Endothelial cell of umbilical vein (primary cell): Measurements from ENCODE around the gene UGT2B28. TPM values are rescaled to one million over a fixed set of nuclear protein-coding genes. Genes with fewer than 3 reads are reported as not detected.
"Not testable (repeated sequence)": the region's sequence is repeated elsewhere in the genome, so short reads cannot be mapped to it uniquely, and the experiment has no call there.

Source experiments
- BruUV-seq: library from RNA; stranded (reverse); fragments of 400-500 nt; replicated peaks from 2 replicates; lab custom pipeline; 2021; lab: Mats Ljungman, UMichigan
- CTCF ChIA-PET: fragments of 300-600, 350-600 bp; sonication (Branson Sonifier 250); formaldehyde crosslinking; loops from one replicate; lab custom pipeline; 2021; ENCODE audit warnings: antibody characterized with exemption, inconsistent platforms; lab: Charles Lee
- POLR2A ChIA-PET: fragments of 300-600, 350-600 bp; sonication (Branson Sonifier 250); formaldehyde crosslinking; loops from one replicate; lab custom pipeline; 2021; ENCODE audit warnings: antibody characterized with exemption, inconsistent platforms; lab: Charles Lee
- DNase-seq: peaks from one replicate; pipeline ENCODE4 v3.0.0-alpha.2; 2011; ENCODE audit warnings: low read depth, low spot score
- FAIRE-seq: peaks from 2 replicates; lab custom pipeline; 2011; peaks lifted over from hg19 to GRCh38; lab: Jason Lieb, UNC
- H2AFZ ChIP-seq: 2 replicates; pipeline ENCODE4 v1.6.0; 2012; ENCODE audit warnings: low read depth, low read length, control low read depth, inconsistent platforms
- H3K27ac ChIP-seq: 2 replicates; pipeline ENCODE4 v1.5.1; 2011; ENCODE audit warnings: low read depth, mild to moderate bottlenecking, control low read depth, low read length, moderate library complexity; ENCODE audit not compliant: insufficient read depth
- H3K27me3 ChIP-seq, 2 experiments: 2 replicates each; pipeline versions ENCODE4 v1.6.0 to v1.6.1; 2011; ENCODE audit warnings: low read length in 2 of 2, mixed read lengths in 1 of 2; ENCODE audit not compliant: control insufficient read depth in 2 of 2, insufficient read depth in 2 of 2
- H3K36me3 ChIP-seq, 2 experiments: 2 replicates in 1 of 2; 3 replicates in 1 of 2; pipeline ENCODE4 v1.5.1; 2011; ENCODE audit warnings: low read length in 2 of 2, mild to moderate bottlenecking in 1 of 2, moderate library complexity in 1 of 2; ENCODE audit not compliant: control insufficient read depth in 2 of 2, insufficient read depth in 2 of 2; ENCODE audit errors: extremely low read depth in 1 of 2
- H3K4me1 ChIP-seq: 3 replicates; pipeline ENCODE4 v1.5.1; 2011; ENCODE audit warnings: mild to moderate bottlenecking, low read length; ENCODE audit not compliant: control insufficient read depth, insufficient read depth; ENCODE audit errors: extremely low read depth
- H3K4me2 ChIP-seq: 2 replicates; pipeline ENCODE4 v1.6.1; 2011; ENCODE audit warnings: low read length, control low read depth, mixed read lengths; ENCODE audit not compliant: insufficient read depth
- H3K4me3 ChIP-seq, 3 experiments: fragments of 200-600 bp in 1 of 3; sonication (generic), shearing (Covaris generic) in 1 of 3; replicated peaks in 1 of 3; 2 replicates each; pipeline ENCODE4 v1.5.1; 2011 to 2016; ENCODE audit warnings: control low read depth in 3 of 3, low read length in 3 of 3, mild to moderate bottlenecking in 2 of 3, inconsistent platforms in 1 of 3, low read depth in 1 of 3, moderate library complexity in 1 of 3; ENCODE audit not compliant: insufficient read depth in 1 of 3
- H3K79me2 ChIP-seq: 2 replicates; pipeline ENCODE4 v1.6.0; 2012; ENCODE audit warnings: low read length, inconsistent platforms; ENCODE audit not compliant: control insufficient read depth, insufficient read depth
- H3K9ac ChIP-seq: replicated peaks from 2 replicates; pipeline ENCODE3; 2011; ENCODE audit warnings: low read length, control low read depth; ENCODE audit not compliant: insufficient read depth; ENCODE audit errors: extremely low read depth
- H3K9me1 ChIP-seq: replicated peaks from 3 replicates; pipeline ENCODE4 v1.6.0; 2011; ENCODE audit warnings: mild to moderate bottlenecking, low read length; ENCODE audit not compliant: control insufficient read depth, insufficient read depth; ENCODE audit errors: extremely low read depth
- H3K9me3 ChIP-seq: replicated peaks from 2 replicates; pipeline ENCODE4 v1.5.1; 2012; ENCODE audit warnings: low read length, inconsistent platforms; ENCODE audit not compliant: control insufficient read depth, insufficient read depth
- H4K20me1 ChIP-seq: replicated peaks from 2 replicates; pipeline ENCODE3; 2011; ENCODE audit warnings: mild to moderate bottlenecking, low read length; ENCODE audit not compliant: control insufficient read depth, insufficient read depth; ENCODE audit errors: extremely low read depth
- CTCF ChIP-seq, 2 donors: IDR thresholded peaks; 1 replicate in 1 of 2; 2 replicates in 1 of 2; pipeline ENCODE4 v1.5.1; 2011; ENCODE audit warnings: low read length in 2 of 2, mild to moderate bottlenecking in 2 of 2, moderate library complexity in 2 of 2, control low read depth in 1 of 2, inconsistent platforms in 1 of 2, low read depth in 1 of 2; ENCODE audit not compliant: insufficient read depth in 1 of 2; ENCODE audit errors: extremely low read depth in 1 of 2
- EZH2 ChIP-seq: IDR thresholded peaks from 2 replicates; pipeline ENCODE4 v1.6.1; 2012; ENCODE audit warnings: borderline replicate concordance, low read depth, mild to moderate bottlenecking, moderate library complexity, low read length, inconsistent platforms; ENCODE audit not compliant: severe bottlenecking
- FOS ChIP-seq: IDR thresholded peaks from 2 replicates; pipeline ENCODE4 v1.6.1; 2011; ENCODE audit warnings: mild to moderate bottlenecking, low read length, moderate library complexity, borderline replicate concordance; ENCODE audit not compliant: insufficient read depth
- GATA2 ChIP-seq: IDR thresholded peaks from 2 replicates; pipeline ENCODE4 v1.7.0; 2011; ENCODE audit warnings: low read depth, mild to moderate bottlenecking, moderate library complexity, mixed read lengths, low read length; ENCODE audit not compliant: insufficient read length, insufficient read depth
- JUN ChIP-seq: IDR thresholded peaks from 2 replicates; pipeline ENCODE4 v1.6.1; 2011; ENCODE audit warnings: borderline replicate concordance, low read depth; ENCODE audit not compliant: insufficient read length, insufficient read depth
- MYC ChIP-seq: IDR thresholded peaks from one replicate; pipeline ENCODE4 v1.6.1; 2011; ENCODE audit warnings: mild to moderate bottlenecking, low read depth, low read length
- POLR2A ChIP-seq: IDR thresholded peaks from 2 replicates; pipeline ENCODE4 v1.6.1; 2012; ENCODE audit warnings: low read depth, mild to moderate bottlenecking, control low read depth, low read length
- POLR2AphosphoS5 ChIP-seq: IDR thresholded peaks from 2 replicates; pipeline ENCODE4 v1.6.1; 2012; ENCODE audit warnings: low read depth, mild to moderate bottlenecking, control low read depth, low read length, moderate library complexity; ENCODE audit not compliant: insufficient read depth
- dilution Hi-C: fragments of 300-500 bp; cut with MboI; formaldehyde crosslinking; loops from one replicate; pipeline ENCODE4 v1.15.0; 2019; ENCODE audit warnings: low sequenced_read_pairs; ENCODE audit not compliant: extremely low pct_ligation_motif_present
- intact Hi-C: fragments of 100-400 bp; cut with micrococcal nuclease; formaldehyde crosslinking; loops from one replicate; pipeline ENCODE4 v1.10.0; 2022
- polyA plus RNA-seq, 4 experiments: library from polyadenylated mRNA; depleted of rRNA in 3 of 4; stranded (reverse) in 3 of 4; unstranded in 1 of 4; fragments of >200 nt; gene quantifications; 2 replicates each; pipeline versions ENCODE4 v1.2.1 to v1.2.3, GENCODE V29; 2011 to 2012; ENCODE audit warnings: missing spikeins in 1 of 4
- total RNA-seq: library from RNA; stranded (reverse); gene quantifications from 2 replicates; pipeline ENCODE4 v1.2.3, GENCODE V29; 2021
- TF ChIP-seq, protein P1 (sequence below): IDR thresholded peaks from 2 replicates; pipeline ENCODE4 v1.6.1; 2011; ENCODE audit not compliant: insufficient read depth, insufficient read length

Gene UGT2B28
- total and polyA plus RNA-seq, 2 donors (not counting 3 experiments of a cell fraction or from before 2014, with no cell fraction given) = not detected

GRCh38 chr4:69239557-69240168 is 40.6 kb upstream of the UGT2B28 start:
- intact Hi-C loops = no loop called here
- dilution Hi-C loops = no loop called here
- Histone ChIP-seq H3K27me3 (no peaks in the 10 kb centered on the region), H3K4me2 (no peak overlapping the region), H3K4me1 (no peaks in the 10 kb centered on the region), H3K9me3 (no peaks in the 10 kb centered on the region), H3K4me3 (no peak overlapping the region), H2AFZ (no peak overlapping the region), H3K27ac (no peak overlapping the region), H3K36me3 (no peaks in the 10 kb centered on the region), H3K9ac (no peak overlapping the region), H3K9me1 (no peaks in the 10 kb centered on the region), H4K20me1 (no peaks in the 10 kb centered on the region), H3K79me2 (no peaks in the 10 kb centered on the region)
- ChIA-PET POLR2A (no interaction called here), CTCF (no interaction called here)
- no peak for DNase-seq
- BruUV-seq = no TSS peak
- FAIRE-seq = no peak
- TF ChIP-seq GATA2 = no peak
- no peak for TF ChIP-seq MYC
- TF ChIP-seq POLR2A = no peak
- TF ChIP-seq CTCF (IDR thresholded peaks at IDR 0.05; ENCODE audit: extremely low read depth in 1 of 2, insufficient read depth in 1 of 2, low read depth in 1 of 2, low read length in 2 of 2) = no peak
- no peak for TF ChIP-seq JUN
- no peak for TF ChIP-seq POLR2AphosphoS5
- no peak for TF ChIP-seq EZH2
- no peak for TF ChIP-seq FOS
- TF ChIP-seq, protein P1, sequence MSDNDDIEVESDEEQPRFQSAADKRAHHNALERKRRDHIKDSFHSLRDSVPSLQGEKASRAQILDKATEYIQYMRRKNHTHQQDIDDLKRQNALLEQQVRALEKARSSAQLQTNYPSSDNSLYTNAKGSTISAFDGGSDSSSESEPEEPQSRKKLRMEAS = no peak

GRCh38 chr4:69240787-69241186 is 39.5 kb upstream of the UGT2B28 start:
- DNase-seq, FAIRE-seq, H2AFZ ChIP-seq, H3K9ac ChIP-seq, H3K9me3 ChIP-seq, H3K36me3 ChIP-seq, H3K4me2 ChIP-seq, intact Hi-C loops, POLR2A ChIA-PET, H3K4me3 ChIP-seq, dilution Hi-C loops, H4K20me1 ChIP-seq, CTCF ChIA-PET, H3K9me1 ChIP-seq, H3K4me1 ChIP-seq, H3K27ac ChIP-seq, H3K79me2 ChIP-seq, H3K27me3 ChIP-seq, BruUV-seq: not testable (repeated sequence)

DNA sequence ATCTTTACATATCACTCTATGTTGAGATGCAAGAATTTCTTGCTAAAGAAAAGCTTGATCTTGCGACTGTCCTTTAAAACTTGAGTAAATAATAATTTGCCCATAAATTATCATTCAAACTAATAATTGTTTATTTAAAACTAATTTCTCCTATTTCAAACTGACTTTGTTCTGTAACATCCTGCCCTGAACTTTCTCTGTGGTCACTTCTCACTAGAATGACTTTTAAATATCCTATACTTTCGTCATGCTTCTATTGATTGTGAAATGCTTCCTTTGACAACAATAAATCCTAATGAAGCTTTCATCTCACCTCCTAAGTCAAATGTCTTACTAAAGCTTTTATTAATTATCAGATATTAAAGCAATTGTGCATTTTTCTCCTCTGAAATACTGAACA is 38.5 kb upstream of the UGT2B28 start:
- FAIRE-seq, dilution Hi-C loops, H3K9me3 ChIP-seq, H4K20me1 ChIP-seq, DNase-seq, H3K4me2 ChIP-seq, intact Hi-C loops, H3K4me3 ChIP-seq, H3K9ac ChIP-seq, POLR2A ChIA-PET, H3K9me1 ChIP-seq, H2AFZ ChIP-seq, H3K27ac ChIP-seq, H3K4me1 ChIP-seq, H3K79me2 ChIP-seq, BruUV-seq, H3K36me3 ChIP-seq, H3K27me3 ChIP-seq: not testable (repeated sequence)
- CTCF ChIA-PET = interaction anchor here (1.2 kb wide), 1 partner anchor 68 kb away, joined by 3 read pairs; no protein-coding TSS in a partner anchor
